Calu3 (cell line): ENCODE data around the gene DLG2. TPM values are rescaled to one million over a fixed set of nuclear protein-coding genes. Genes with fewer than 3 reads are reported as not detected.

ENCODE experiments used
- BruUV-seq: library from RNA; stranded (reverse); fragments of 400-500 nt; replicated peaks from 2 replicates; lab custom pipeline; 2021; lab: Mats Ljungman, UMichigan
- CTCF ChIA-PET: fragments of 300-600 bp; sonication (Branson Sonifier 250); formaldehyde crosslinking; loops from one replicate; lab custom pipeline; 2022; ENCODE audit warnings: antibody characterized with exemption; lab: Charles Lee
- DNase-seq: peaks from one replicate; pipeline ENCODE4 v3.0.0; 2022
- H3K27ac Mint-ChIP-seq: one replicate; pipeline ENCODE4 v1.8.0; 2022; ENCODE audit warnings: mixed read lengths; ENCODE audit not compliant: unreplicated experiment
- H3K27me3 Mint-ChIP-seq: one replicate; pipeline ENCODE4 v1.8.0; 2022; ENCODE audit warnings: mixed read lengths; ENCODE audit not compliant: unreplicated experiment
- H3K36me3 Mint-ChIP-seq: one replicate; pipeline ENCODE4 v1.8.0; 2022; ENCODE audit warnings: mild to moderate bottlenecking, moderate library complexity, mixed read lengths; ENCODE audit not compliant: insufficient read depth, unreplicated experiment
- H3K4me1 Mint-ChIP-seq: one replicate; pipeline ENCODE4 v1.8.0; 2022; ENCODE audit warnings: mild to moderate bottlenecking, low read depth, mixed read lengths; ENCODE audit not compliant: unreplicated experiment
- H3K4me3 Mint-ChIP-seq: one replicate; pipeline ENCODE4 v1.8.0; 2022; ENCODE audit warnings: mild to moderate bottlenecking, low read depth, moderate library complexity, mixed read lengths; ENCODE audit not compliant: unreplicated experiment
- H3K9me3 Mint-ChIP-seq: one replicate; pipeline ENCODE4 v1.8.0; 2022; ENCODE audit warnings: low read depth, mixed read lengths; ENCODE audit not compliant: unreplicated experiment
- CTCF ChIP-seq: fragments of 200-600 bp; IDR thresholded peaks from one replicate; pipeline ENCODE4 v1.8.0; 2022; ENCODE audit warnings: antibody characterized with exemption; ENCODE audit not compliant: unreplicated experiment
- intact Hi-C: fragments of 100-400 bp; cut with micrococcal nuclease; formaldehyde crosslinking; loops from one replicate; pipeline ENCODE4 v1.10.0; 2022; ENCODE audit not compliant: unreplicated experiment
- total RNA-seq: library from RNA; stranded (reverse); gene quantifications from 2 replicates; pipeline ENCODE4 v1.2.3, GENCODE V29; 2022

DLG2 gene
- total RNA-seq, 1 experiment from 2014 or later: 0.71 TPM

DNA sequence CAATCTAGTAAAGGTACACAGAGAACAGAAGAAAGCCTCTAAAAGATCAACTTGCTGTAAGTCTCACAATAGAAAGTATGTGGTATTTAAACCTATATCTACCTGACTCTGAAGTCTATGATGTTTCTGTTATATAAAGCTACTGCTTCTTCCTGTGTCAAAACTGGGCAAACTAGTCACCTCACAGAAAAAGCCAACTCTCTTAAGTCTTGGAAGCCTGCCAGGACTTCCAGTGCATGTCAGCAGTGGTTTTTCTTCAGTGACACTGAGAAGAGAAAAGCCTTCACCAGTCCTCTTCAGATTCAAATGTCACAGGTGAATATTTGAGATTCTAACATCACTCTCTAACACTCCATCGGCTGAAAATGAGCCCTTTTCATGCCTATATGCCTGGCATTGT is 808.0 kb downstream of the DLG2 start:
- CTCF ChIA-PET: no interaction called here
- no peak for DNase-seq

GRCh38 chr11:84817998-84818397 is 809.1 kb downstream of the DLG2 start:
- CTCF ChIA-PET: no interaction called here
- Mint-ChIP-seq H3K4me1 (no peaks in the 10 kb centered on the region), H3K4me3 (no peak overlapping the region), H3K36me3 (no peaks in the 10 kb centered on the region), H3K27me3 (peaks cover 26% of the 10 kb centered on the region), H3K27ac (no peak overlapping the region), H3K9me3 (no peaks in the 10 kb centered on the region)
- TF ChIP-seq CTCF: no peak
- BruUV-seq: no TSS peak
- DNase-seq: no peak
- intact Hi-C loops: no loop called here

More for the DNA sequence above, 808.0 kb downstream of the DLG2 start:
- Mint-ChIP-seq H3K4me1 (no peaks in the 10 kb centered on the region), H3K36me3 (no peaks in the 10 kb centered on the region), H3K27ac (no peak overlapping the region), H3K27me3 (peaks cover 17% of the 10 kb centered on the region), H3K4me3 (no peak overlapping the region), H3K9me3 (no peaks in the 10 kb centered on the region)
- BruUV-seq: no TSS peak
- TF ChIP-seq CTCF: no peak
- intact Hi-C loops: no loop called here

- no TSS peak for BruUV-seq
- H3K9me3 Mint-ChIP-seq: no peaks in the 10 kb centered on the region
- no peaks in the 10 kb centered on the region for H3K4me1 Mint-ChIP-seq
- peaks cover 26% of the 10 kb centered on the region for H3K27me3 Mint-ChIP-seq
- no peak overlapping the region for H3K27ac Mint-ChIP-seq
- TF ChIP-seq CTCF: no peak
- CTCF ChIA-PET: interaction anchor here (0.5 kb wide), 1 partner anchor 363 kb away, joined by 3 read pairs; no protein-coding TSS in a partner anchor
- no peaks in the 10 kb centered on the region for H3K36me3 Mint-ChIP-seq
- intact Hi-C loops: no loop called here
- no peak for DNase-seq
- no peak overlapping the region for H3K4me3 Mint-ChIP-seq
Measured at GRCh38 chr11:84812471-84812969, 814.6 kb downstream of the DLG2 start.

DNA sequence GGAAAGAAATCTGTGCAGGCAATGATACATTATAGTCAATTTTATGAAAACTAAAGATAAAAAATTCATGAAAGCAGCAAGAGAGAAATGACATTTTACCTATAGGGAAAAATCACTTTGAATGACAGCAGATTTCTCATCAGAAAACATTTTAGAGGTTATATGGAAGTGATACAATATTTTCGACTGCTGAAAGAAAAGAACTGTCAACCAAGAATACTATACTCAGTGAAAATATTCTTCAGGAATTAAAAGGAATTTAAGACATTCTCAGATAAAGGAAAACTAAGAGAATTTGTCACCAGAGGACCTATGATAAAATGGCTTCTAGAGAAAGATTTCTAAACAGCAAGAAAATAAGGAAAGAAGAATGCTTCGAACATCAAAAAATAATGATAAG is 820.8 kb downstream of the DLG2 start:
- CTCF ChIA-PET: no interaction called here
- H3K9me3 Mint-ChIP-seq: peaks cover 2% of the 10 kb centered on the region
- TF ChIP-seq CTCF: no peak
- H3K27me3 Mint-ChIP-seq: peaks cover 12% of the 10 kb centered on the region
- no peak for DNase-seq
- intact Hi-C loops: loop anchor here (10.0 kb wide), 1 partner anchor 208 kb away; no protein-coding TSS in a partner anchor
- no peak overlapping the region for H3K27ac Mint-ChIP-seq
- no peak overlapping the region for H3K4me3 Mint-ChIP-seq
- H3K36me3 Mint-ChIP-seq: no peaks in the 10 kb centered on the region
- H3K4me1 Mint-ChIP-seq: no peaks in the 10 kb centered on the region
- no TSS peak for BruUV-seq
